Liver (tissue), 3 donors: Measurements from ENCODE around the gene RAB3B.

ENCODE experiments used
- CTCF ChIP-seq: fragments of 150-350 bp; IDR thresholded peaks from 2 replicates; pipeline ENCODE4 v1.5.1; 2017; ENCODE audit warnings: improper control_type of control experiment, low read depth, low read length; ENCODE audit not compliant: missing input control
- MAX ChIP-seq: IDR thresholded peaks from 2 replicates; pipeline ENCODE4 v1.6.1; 2016; ENCODE audit warnings: antibody characterized with exemption
- NR2F2 ChIP-seq: IDR thresholded peaks from 2 replicates; pipeline ENCODE4 v1.6.1; 2016; ENCODE audit warnings: antibody characterized with exemption
- TAF1 ChIP-seq: conservative IDR thresholded peaks from 2 replicates; pipeline ENCODE4 v1.6.1; 2016; ENCODE audit warnings: antibody characterized with exemption, mild to moderate bottlenecking
- donor health status: healthy.
- donor health status: healthy.

GRCh38 chr1:52002038-52002917 is 11.8 kb upstream of the RAB3B start:
- TF ChIP-seq CTCF, result peak; percentile 98
- TF ChIP-seq TAF1, result no peak
- no peak for TF ChIP-seq MAX
- TF ChIP-seq NR2F2, result peak; percentile 20
